ENCODE measurements around the gene SLC1A4.
A peak's percentile ranks its signal among the peaks of the same experiment; 100 is the strongest.

The SLC1A4 gene

GRCh38 chr2:65040400-65041261, 51.4 kb downstream of the SLC1A4 start:
- ATAC-seq (replicated peaks; ENCODE audit: extremely low read depth, poor library complexity, severe bottlenecking) (peak; percentile 82), DNase-seq (ENCODE audit: low spot score in 2 of 2) (peak; percentile 63 to 64)
- peaks cover 11% of the 10 kb centered on the region for H3K9me3 Mint-ChIP-seq
- H3K4me3 Mint-ChIP-seq = no peak overlapping the region
- peaks cover 2% of the 10 kb centered on the region for H3K36me3 Mint-ChIP-seq (ENCODE audit: insufficient read depth)
- H3K27ac Mint-ChIP-seq (ENCODE audit: low read depth) = no peak overlapping the region
- peaks cover 11% of the 10 kb centered on the region for H3K4me1 Mint-ChIP-seq
- no peaks in the 10 kb centered on the region for H3K27me3 Mint-ChIP-seq

DNA sequence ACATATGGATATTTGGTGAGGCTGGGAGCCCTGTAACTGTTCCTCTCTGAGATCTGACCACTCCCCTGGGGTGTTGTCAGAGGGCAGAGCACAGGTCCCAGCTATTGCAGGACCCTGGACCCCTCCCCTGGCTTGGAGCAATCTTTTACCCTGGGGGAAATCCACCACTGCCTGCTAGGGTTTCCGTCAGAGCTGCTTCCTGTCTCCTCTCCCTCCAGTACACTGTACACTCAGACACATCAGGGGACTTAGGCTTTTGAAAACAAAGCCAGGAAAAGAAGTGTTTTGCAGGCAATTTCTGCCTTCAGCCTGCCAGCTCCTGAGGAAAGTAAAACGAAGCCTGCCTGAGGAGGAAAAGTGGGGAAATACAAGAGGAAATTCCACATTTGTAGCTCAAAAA, 53.8 kb downstream of the SLC1A4 start:
- DNase-seq (ENCODE audit: low spot score in 2 of 2) (no peak), ATAC-seq (replicated peaks; ENCODE audit: extremely low read depth, poor library complexity, severe bottlenecking) (no peak)
- H3K27ac Mint-ChIP-seq (ENCODE audit: low read depth) = no peak overlapping the region
- H3K36me3 Mint-ChIP-seq (ENCODE audit: insufficient read depth) = peaks cover 2% of the 10 kb centered on the region
- no peak overlapping the region for H3K4me3 Mint-ChIP-seq
- H3K9me3 Mint-ChIP-seq = peaks cover 11% of the 10 kb centered on the region
- no peaks in the 10 kb centered on the region for H3K27me3 Mint-ChIP-seq
- peaks cover 11% of the 10 kb centered on the region for H3K4me1 Mint-ChIP-seq

GRCh38 chr2:65044097-65044735, 55.0 kb downstream of the SLC1A4 start:
- ATAC-seq (replicated peaks; ENCODE audit: extremely low read depth, poor library complexity, severe bottlenecking) = no peak
- peaks cover 2% of the 10 kb centered on the region for H3K36me3 Mint-ChIP-seq (ENCODE audit: insufficient read depth)
- H3K4me1 Mint-ChIP-seq = peaks cover 11% of the 10 kb centered on the region
- H3K27me3 Mint-ChIP-seq = no peaks in the 10 kb centered on the region
- no peak for DNase-seq (ENCODE audit: low spot score in 2 of 2)
- H3K4me3 Mint-ChIP-seq = no peak overlapping the region
- H3K27ac Mint-ChIP-seq (ENCODE audit: low read depth) = no peak overlapping the region
- H3K9me3 Mint-ChIP-seq = peaks cover 11% of the 10 kb centered on the region

DNA sequence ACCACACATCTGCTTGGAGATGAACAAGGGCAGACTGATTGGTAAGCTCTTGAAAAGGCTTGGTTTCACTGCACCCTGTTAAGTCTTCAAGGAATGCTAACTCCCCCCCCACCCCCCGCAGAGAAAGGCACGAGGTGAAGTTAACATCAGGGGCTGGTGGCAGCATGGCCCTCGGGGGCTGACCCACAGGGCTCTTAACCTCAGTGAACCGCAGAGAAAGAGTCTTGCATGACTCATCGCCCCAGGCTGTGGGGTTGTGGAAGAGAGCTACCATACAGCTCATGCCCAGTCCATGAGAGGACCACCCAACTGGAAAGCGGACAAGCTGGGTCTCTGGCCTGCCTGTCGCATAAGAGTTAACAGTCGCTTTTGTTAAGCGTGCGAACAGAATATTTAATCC, 56.5 kb downstream of the SLC1A4 start:
- DNase-seq (ENCODE audit: low spot score in 2 of 2) = no peak
- Mint-ChIP-seq H3K27me3 (no peaks in the 10 kb centered on the region), H3K9me3 (peaks cover 11% of the 10 kb centered on the region), H3K4me3 (no peak overlapping the region), H3K4me1 (peaks cover 1% of the 10 kb centered on the region), H3K36me3 (ENCODE audit: insufficient read depth) (peaks cover 4% of the 10 kb centered on the region), H3K27ac (ENCODE audit: low read depth) (no peak overlapping the region)
- ATAC-seq (replicated peaks; ENCODE audit: extremely low read depth, poor library complexity, severe bottlenecking) = no peak

- H3K27ac Mint-ChIP-seq (ENCODE audit: low read depth) = peak overlapping the region; percentile 22
Measured at GRCh38 chr2:65046633-65047407, 57.6 kb downstream of the SLC1A4 start.

DNA sequence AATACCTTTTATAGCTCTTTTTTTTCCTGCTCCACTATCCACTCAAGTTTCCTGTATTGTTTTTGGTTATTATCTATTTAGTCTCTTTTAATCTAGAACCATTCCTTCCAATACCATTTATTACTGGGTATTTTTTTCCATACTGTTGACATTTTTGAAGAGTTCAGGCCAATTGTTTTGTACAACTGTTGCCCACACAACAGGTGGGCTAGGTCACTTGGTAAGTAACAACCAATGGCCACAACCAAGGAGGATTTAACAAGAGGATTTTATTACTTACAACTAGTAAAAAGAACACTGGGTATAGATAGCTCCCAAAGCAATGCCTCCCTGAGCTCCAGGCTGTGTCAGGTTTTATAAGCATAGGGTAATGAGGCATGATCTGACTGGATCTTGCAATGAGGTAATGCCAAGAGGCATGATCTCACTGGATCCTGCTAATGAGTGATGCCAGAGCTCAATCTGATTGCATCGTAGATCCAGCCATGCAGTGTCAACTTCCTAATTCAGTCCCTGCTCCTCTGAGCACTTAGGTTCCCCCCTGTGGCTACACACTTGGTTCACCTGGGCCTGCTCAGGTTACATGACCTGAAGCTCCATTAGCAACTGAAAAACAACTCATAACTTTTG, 59.9 kb downstream of the SLC1A4 start:
- Mint-ChIP-seq H3K9me3 (peaks cover 9% of the 10 kb centered on the region), H3K27me3 (no peaks in the 10 kb centered on the region), H3K36me3 (ENCODE audit: insufficient read depth) (peaks cover 5% of the 10 kb centered on the region), H3K4me3 (no peak overlapping the region), H3K27ac (ENCODE audit: low read depth) (no peak overlapping the region), H3K4me1 (peaks cover 11% of the 10 kb centered on the region)
- DNase-seq (ENCODE audit: low spot score in 2 of 2) (no peak), ATAC-seq (replicated peaks; ENCODE audit: extremely low read depth, poor library complexity, severe bottlenecking) (no peak)

More at GRCh38 chr2:65046633-65047407, 57.6 kb downstream of the SLC1A4 start:
- Mint-ChIP-seq H3K9me3 (peaks cover 11% of the 10 kb centered on the region), H3K36me3 (ENCODE audit: insufficient read depth) (peaks cover 4% of the 10 kb centered on the region), H3K4me1 (no peaks in the 10 kb centered on the region), H3K27me3 (no peaks in the 10 kb centered on the region), H3K4me3 (no peak overlapping the region)
- no peak for ATAC-seq (replicated peaks; ENCODE audit: extremely low read depth, poor library complexity, severe bottlenecking)
- DNase-seq (ENCODE audit: low spot score in 2 of 2) = no peak

- no peak for ATAC-seq (replicated peaks; ENCODE audit: extremely low read depth, poor library complexity, severe bottlenecking)
- no peak for DNase-seq (ENCODE audit: low spot score in 2 of 2)
- Mint-ChIP-seq H3K36me3 (ENCODE audit: insufficient read depth) (peaks cover 6% of the 10 kb centered on the region), H3K4me3 (no peak overlapping the region), H3K27me3 (no peaks in the 10 kb centered on the region), H3K27ac (ENCODE audit: low read depth) (no peak overlapping the region), H3K9me3 (no peaks in the 10 kb centered on the region), H3K4me1 (peaks cover 20% of the 10 kb centered on the region)
Measured at GRCh38 chr2:65050931-65051330, 61.7 kb downstream of the SLC1A4 start.

GRCh38 chr2:65053199-65053598, 64.0 kb downstream of the SLC1A4 start:
- Mint-ChIP-seq H3K9me3 (no peaks in the 10 kb centered on the region), H3K4me3 (peak overlapping the region; percentile 33), H3K27ac (ENCODE audit: low read depth) (peak overlapping the region; percentile 39), H3K36me3 (ENCODE audit: insufficient read depth) (peaks cover 12% of the 10 kb centered on the region), H3K27me3 (no peaks in the 10 kb centered on the region), H3K4me1 (peaks cover 35% of the 10 kb centered on the region)
- ATAC-seq (replicated peaks; ENCODE audit: extremely low read depth, poor library complexity, severe bottlenecking) (peak; percentile 24), DNase-seq (ENCODE audit: low spot score in 2 of 2) (peak in 1 of 2 donors; percentile 32)

DNA sequence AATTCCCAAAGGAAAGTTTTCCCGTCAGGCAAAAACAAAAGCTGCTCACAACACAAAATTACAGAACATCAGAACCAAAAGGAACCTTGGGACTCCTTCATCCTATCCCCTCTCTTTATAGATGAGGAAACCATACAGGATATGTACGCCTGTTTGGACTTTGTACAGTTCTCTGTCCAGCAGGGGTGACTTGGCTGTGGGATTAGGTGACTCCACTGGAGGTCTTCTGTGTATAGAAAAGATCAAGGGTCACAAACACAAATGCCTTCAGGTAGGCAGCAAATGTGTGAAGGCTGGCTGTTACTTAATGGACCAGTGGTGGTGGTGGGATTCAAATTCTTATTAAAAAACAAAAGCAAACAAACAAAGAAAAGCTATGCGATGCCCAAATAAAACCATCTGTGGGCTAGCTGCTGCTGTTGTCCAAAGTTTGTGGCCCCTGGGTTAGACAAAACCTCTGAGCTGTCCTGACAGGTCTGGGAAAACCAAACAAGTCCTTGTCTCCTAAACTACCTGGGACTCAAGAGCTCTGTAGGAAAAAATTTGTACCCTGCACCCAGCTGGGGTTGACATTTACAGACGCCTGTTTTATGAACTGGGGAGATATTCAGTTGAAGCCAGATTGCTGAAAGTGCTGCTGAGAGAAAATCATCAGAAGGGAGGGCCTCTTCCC, 65.7 kb downstream of the SLC1A4 start:
- no peaks in the 10 kb centered on the region for H3K9me3 Mint-ChIP-seq
- ATAC-seq (replicated peaks; ENCODE audit: extremely low read depth, poor library complexity, severe bottlenecking) = no peak
- H3K36me3 Mint-ChIP-seq (ENCODE audit: insufficient read depth) = peaks cover 12% of the 10 kb centered on the region
- no peak for DNase-seq (ENCODE audit: low spot score in 2 of 2)
- H3K4me1 Mint-ChIP-seq = peaks cover 47% of the 10 kb centered on the region
- no peaks in the 10 kb centered on the region for H3K27me3 Mint-ChIP-seq
- H3K4me3 Mint-ChIP-seq = peak overlapping the region; percentile 79
- H3K27ac Mint-ChIP-seq (ENCODE audit: low read depth) = no peak overlapping the region

DNA sequence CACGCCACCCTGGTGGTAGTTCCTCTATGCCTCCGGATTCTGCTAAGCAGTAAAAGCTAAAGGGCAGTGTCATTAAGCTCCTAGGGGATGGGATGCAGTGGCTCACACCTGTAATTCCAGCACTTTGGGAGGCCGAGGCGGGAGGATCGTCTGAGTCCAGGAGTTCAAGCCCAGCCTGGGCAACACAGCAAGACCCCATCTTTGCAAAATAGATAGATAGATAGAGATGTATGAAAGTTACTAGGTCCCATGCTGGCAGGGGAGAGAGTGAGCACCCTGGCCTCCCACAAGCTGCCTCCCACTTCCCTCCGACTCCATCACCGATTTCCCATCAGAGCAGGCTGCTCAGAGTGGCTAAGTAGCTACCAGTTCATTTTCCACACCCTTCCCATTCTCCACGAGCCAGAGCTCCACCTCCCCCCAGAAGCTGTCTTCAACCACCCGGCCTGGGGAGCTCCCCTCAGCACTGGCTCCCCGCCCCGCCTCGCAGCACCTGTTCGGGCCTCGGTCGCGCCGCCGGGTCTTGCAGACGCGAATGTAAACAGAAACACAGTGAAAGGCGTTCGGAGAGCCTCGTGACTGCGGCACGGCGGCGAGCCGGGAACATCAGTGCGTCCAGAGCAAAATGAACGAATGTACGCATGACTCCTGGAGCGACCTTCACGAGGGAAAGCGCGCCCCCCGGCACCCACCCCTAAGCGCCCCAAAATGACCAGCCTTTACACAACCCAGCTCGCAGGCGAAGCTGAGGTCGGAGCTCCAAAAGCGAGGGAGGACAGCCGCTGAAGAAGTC, 66.4 kb downstream of the SLC1A4 start:
- Mint-ChIP-seq H3K36me3 (ENCODE audit: insufficient read depth) (peaks cover 11% of the 10 kb centered on the region), H3K4me3 (peak overlapping the region; percentile 79), H3K27ac (ENCODE audit: low read depth) (peak overlapping the region; percentile 83), H3K27me3 (no peaks in the 10 kb centered on the region), H3K4me1 (peaks cover 54% of the 10 kb centered on the region), H3K9me3 (no peaks in the 10 kb centered on the region)
- no peak for DNase-seq (ENCODE audit: low spot score in 2 of 2)
- peak; percentile 34 for ATAC-seq (replicated peaks; ENCODE audit: extremely low read depth, poor library complexity, severe bottlenecking)

GRCh38 chr2:65056215-65057053, 67.2 kb downstream of the SLC1A4 start, which contains the start of gene CEP68:
TSS of gene CEP68 (plus strand) at chr2:65056416. CDS start at chr2:65069445, 13,029 bp downstream.
- peak within 1 kb of the TSS; percentile 83 for H3K27ac Mint-ChIP-seq (ENCODE audit: low read depth)
- peaks cover 56% of the 10 kb centered on the region for H3K4me1 Mint-ChIP-seq
- ATAC-seq (replicated peaks; ENCODE audit: extremely low read depth, poor library complexity, severe bottlenecking) = peak; percentile 89
- peaks cover 11% of the 10 kb centered on the region for H3K36me3 Mint-ChIP-seq (ENCODE audit: insufficient read depth)
- H3K27me3 Mint-ChIP-seq = no peaks in the 10 kb centered on the region
- no peaks in the 10 kb centered on the region for H3K9me3 Mint-ChIP-seq
- DNase-seq (ENCODE audit: low spot score in 2 of 2) = peak; percentile 92 to 93
- H3K4me3 Mint-ChIP-seq = peak within 1 kb of the TSS; percentile 79

All from central memory CD8-positive, alpha-beta T cell (primary cell).